Measurements from ENCODE around the gene IL1RAPL1.

Gene IL1RAPL1

DNA sequence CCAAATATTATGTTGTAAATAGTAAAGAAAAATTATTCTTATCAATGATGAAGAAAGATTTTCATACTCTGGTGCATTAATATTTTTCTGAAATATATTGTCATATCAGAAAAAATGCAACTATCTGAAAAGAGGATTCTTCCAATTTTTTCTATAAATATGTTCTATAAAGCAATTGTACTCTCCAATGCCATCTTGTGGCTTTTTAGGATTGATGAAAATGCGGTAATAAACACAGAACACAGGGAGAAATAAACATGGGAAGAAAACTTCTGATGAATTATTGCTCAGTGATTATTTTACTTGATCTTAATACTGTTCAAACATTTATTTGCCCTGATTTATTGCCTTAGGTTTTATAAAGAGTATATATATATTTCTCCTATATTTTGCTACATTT lies 215.4 kb downstream of the IL1RAPL1 start:
- DNase-seq: no peak

DNA sequence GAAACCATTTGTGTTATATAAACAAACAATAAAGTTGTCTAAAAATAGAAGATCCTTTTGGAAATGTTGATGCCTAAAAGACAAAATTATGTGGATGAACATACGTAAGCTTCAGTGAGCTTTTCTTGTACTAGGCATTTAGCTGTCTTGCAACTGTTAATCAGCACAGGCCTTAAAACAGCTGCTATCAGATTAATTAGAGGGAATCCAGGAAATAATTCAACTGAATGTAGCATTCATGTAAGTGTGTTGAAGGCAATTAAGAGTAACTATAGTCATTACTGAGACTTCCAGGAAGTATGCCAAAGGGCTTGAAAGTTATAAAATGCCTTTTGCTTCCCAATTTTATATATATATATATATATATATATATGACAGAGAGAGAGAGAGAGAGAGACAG lies 248.7 kb downstream of the IL1RAPL1 start:
- no peak for DNase-seq

DNA sequence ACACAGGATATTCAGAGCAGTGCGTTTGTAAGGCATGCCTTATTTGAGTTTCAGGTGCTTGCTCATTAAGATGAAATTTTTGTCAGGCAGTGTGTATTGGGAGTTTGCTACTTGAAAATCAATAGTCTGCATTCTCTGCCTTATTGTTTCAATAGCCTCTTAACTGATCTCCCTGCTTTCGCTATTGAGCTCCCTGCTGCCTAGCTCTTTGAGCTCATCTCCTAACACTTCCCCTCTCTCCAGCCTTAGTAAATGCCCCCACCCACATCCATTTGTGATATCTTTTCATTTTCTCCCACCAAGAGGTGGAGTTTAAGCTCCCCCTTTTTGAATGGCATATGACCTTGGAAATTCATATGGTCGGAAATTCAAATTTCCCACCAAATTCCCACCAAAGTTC lies 256.6 kb downstream of the IL1RAPL1 start:
- DNase-seq: no peak

DNA sequence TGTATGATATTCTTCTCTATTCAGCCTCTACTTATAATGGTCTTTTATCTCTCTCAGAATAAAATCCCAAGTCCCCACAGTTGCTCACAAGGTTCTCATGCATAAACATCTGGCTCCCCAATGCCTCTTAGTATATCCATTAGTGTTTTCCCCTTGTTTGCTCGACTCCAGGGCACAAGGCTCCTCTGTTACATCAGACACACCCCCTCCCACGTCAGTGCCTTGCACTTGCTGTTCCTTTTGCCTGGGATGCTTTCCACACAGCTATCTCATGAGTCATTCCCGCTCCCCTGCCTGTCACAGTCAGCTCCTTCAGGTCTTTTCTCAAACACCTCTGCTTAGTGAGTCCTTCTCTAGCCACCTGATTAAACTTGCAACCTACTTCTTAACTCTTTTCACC lies 260.2 kb downstream of the IL1RAPL1 start:
- no peak for DNase-seq

DNA sequence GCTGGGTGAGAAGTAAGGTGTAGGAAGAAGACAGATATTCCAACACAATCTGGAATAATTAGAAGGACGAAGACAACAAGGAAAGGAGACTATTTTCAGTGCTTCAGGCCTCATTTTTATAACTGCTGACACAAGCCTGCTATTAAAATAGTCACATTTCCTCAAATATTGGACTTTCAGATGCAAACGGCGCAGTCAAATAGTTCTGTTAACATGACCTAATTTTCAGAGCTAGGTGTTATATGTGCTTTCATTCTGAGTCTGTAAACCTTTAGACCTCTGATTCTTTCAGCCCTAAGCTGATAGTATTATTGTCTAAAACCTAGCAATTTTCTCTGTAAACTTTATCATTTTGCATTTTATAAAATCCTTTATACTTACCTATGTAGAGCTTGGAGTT lies 261.5 kb downstream of the IL1RAPL1 start:
- DNase-seq: no peak

DNA sequence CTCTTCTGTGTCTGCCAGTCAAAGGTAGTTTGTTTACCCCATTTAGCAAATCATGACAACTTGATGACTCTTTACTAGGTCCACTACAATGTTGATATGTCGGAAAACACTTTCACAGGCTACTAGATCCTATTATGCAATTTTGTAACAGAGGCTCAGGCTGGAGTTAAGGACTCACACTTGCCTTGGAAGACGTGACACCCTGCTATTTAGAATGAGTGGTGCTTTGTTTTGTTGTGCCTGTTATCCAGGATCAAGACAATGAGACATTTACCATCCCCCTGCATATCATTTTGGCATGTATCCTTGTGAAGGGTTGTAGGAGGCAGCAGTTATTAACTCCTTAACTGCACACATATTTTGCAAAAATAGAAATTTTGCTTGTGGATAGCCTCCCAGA lies 263.7 kb downstream of the IL1RAPL1 start:
- no peak for DNase-seq

DNA sequence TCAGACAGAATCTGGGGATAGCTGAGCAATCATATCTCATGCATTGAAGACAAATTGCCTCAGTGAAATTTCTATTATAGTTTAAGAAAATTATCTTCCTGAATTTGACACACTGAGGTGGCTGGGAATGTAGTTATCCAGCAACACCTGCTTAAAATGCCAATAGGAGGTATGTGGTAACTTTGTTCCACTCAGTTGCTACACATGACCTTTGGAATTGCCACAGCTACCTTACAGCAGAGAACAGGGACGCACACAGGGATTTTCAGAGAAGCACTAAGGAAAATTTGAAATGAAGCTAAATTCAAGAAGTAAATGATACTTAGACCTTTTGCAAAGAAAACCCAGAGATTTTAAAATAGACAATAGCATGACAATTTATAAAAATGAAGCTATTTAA lies 264.6 kb downstream of the IL1RAPL1 start:
- DNase-seq: no peak

DNA sequence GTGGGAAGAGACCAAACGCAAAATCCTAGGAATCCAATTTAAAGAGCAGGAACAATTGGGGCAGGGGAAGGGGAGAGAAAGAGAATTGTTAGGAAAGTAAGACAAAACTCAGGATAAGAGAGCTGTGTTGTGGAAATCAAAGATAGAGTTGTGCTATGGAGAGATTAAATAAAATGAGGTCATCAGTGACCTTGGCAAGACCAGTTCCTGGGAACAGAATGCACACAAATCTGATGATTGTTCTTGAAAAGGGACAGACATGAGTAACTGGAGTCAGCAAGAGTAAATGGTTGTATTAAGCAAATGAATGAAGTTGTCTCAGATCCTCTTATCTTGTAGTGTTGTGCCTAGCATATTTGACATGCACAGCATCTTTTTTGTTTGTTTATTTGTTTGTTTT lies 267.4 kb downstream of the IL1RAPL1 start:
- no peak for DNase-seq

DNA sequence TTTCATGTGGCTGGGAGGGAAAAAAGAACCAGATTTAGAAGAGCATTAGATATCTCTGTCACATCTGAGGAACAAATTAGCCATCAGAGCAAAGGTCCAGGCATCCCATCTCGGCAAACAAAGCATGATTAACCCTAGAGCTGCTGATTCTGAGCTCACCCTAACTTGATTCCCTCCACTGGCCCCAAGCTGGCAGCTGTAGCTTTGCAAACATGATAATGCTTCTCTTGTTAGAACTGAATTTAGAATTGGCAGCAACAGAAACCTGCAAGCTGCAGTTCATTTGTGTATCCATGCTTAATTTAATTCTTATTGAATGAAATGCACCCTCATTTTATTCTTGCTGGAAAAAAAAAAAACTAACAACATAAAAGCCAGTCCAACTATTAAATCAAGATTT lies 289.2 kb downstream of the IL1RAPL1 start:
- DNase-seq: no peak

DNA sequence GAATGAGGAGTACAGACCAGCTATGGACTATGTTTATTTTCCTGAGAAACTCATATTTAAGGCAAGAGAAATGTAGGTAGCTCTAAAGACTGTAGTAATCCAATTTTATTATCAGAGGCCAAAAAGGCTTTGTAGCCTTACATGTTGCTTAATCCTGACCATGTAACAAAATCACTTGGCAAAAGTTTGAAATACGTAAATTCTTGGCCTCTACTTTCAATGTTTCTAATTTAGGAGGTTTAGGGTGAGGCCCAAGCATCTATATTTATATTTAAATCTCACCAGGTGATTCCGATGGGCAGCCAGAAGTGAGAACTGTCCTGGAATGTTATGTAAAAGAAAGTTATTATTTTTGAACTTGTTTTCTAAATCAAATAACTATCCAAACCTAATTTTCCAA lies 289.7 kb downstream of the IL1RAPL1 start:
- no peak for DNase-seq

DNA sequence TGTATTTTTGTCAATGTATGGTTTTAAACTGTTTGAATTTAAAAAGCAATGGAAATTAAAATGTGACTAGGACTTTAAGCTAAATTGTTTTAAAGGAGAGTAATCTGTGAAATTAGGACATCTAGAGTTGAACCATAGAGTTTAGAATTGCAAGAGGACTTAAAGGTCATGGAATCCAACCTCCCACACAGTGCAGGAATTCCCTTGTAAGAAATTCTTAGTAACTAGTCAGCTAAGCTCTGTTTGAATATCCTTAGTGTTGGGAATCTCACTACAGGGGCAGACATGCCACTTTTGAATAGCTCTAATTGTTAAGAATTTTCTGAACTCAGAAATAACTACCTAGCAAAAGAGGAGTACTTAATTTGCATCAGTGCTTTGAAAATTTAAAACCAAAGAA lies 292.9 kb downstream of the IL1RAPL1 start:
- DNase-seq: no peak

DNA sequence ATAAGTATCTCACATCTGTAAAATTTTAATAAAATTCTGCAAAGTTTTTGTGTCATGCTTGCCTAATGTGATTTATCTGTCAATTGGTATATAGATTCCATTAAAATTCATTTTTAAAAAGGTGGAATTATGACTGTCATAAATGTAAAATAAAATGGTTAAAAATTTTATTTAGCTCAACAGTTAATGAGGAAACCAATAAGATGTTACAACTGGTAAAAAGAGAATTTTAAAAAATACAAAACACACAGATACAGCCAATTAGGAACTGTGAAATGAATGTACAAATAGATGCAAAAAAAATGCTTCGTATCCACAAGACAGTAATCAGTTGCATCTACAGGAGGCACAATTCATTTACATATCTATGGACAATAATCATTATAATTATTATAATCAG lies 297.6 kb downstream of the IL1RAPL1 start:
- DNase-seq: no peak

DNA sequence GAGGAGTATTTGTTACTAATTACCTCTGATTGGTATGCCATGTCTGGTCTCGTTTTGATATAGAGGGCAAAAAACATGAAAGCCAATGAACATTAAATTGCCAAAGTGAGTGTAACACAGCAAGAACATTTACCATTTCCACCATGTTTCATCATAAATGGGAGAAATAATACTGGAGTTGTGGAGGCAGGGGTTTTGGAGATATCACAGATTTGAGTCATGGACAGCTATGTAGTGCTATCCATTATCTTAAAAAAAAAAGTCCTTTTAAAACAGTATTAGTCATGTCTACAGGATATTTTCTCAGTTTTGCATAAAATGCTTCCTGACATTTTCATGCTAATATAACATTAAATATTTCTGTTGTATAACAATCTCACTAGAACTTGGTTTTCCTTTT lies 301.2 kb downstream of the IL1RAPL1 start:
- no peak for DNase-seq

DNA sequence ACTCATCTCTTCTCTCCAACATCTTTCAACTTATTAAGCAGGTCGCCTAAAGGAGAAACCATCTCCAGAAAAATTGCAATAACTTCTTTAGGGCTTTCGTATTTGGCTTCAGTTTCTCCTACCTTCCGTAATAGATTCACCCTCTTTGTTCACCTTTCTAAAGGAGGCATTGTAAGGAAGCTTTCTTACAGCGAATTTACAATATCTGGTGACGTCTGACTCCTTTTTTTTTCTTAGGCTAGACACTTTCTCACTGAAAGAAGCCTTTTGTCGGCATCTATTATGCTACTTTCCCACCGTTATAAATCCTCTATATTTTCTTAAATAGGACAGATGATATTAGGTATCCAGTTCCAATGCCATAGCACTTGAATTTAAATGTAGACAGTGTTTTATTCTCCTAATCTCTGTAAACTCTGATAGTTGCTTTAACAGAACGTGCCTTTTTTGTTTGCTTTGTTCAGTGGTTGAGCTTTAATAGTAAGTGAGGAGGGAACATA lies 302.4 kb downstream of the IL1RAPL1 start:
- no peak for DNase-seq

DNA sequence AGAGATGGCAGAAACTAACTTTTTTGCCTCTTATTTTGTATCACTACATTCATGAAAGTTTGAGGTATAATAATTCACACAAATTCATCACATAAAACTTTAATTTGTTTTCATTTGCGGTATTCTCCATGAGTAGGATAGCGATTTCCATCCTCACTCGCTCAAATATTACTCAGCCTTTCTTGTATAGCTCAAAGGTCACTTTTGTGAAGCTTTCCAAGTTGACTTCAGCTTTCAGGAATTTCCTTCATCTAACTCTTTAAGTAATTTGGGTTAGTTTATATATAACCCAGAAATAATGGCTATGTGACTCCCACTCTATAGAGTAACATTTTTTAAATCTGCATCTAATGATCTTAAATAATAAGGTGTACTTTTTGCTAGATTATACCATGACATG lies 314.4 kb downstream of the IL1RAPL1 start:
- no peak for DNase-seq

DNA sequence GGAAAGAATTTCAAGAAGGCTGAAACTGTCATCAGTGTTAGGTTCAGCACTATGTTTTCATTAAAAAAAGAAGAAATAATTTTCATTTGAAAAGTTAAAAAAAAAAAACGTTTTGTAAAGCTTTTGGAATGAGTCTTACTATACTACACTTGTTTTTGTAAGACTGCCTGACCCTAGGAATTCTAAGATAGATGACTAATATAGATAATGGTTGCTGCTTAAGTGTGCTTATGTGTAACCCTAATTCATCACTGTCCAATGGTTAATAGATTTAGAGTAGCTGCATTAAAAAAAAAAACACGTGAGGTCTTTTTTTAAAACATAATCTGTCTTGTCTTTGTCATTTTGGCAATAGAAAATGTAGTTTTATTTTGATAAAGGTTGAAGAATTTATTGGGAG lies 323.2 kb downstream of the IL1RAPL1 start:
- DNase-seq: no peak

DNA sequence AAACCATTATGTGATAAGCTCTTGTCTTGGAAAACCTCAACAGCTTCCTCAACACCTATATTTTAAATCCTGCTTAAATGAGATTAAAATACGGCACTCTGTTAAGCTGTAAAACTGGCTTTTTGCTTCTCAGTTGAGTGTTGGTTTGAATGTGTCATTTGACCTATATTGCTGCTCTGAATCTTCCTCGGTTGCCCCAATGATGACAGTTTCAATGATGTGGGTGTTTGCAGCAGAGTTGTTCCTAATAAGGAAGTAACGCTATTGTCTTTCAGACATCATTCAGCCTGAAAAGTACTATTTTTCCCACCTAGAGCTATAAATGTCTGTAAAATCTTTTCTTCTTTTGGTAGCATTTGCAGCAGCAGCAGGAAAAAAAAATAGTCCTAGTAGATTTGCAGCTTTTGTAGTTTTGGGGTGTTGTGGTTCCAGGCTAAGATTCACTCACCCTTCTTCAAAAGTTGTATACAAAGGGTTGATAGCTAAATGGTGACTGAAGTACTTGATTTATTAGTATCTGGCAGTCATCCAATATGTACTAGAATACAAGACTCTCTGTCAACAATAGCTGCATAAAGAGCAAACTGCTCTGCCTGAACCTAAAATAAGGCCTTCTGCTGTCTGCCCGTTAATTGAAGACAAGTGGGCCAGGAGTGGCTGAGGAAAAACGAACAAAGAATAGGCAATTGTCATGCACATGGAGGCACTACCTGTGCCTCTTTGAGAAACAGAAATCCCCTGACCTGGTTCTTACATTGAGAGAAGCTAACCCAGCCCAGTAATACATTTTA lies 333.1 kb downstream of the IL1RAPL1 start:
- DNase-seq: peak; percentile 96

DNA sequence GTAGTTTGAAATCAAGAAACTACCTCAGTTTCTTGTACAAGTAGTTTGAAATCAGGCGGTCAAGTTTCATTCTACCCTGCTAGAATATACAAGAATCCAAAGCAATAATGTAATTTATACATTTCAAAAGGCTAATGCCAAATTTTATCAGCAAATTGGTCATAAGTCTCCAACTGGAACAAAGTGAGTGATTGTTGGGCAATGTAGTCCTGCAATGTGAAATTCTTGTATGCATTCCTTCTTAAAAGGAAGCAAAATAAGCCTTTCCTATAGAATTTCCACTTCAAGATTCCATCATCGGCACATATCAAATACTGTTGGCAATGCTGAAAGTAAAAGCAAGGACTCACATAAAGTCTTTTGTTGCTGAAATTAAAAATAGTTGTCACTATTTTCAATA lies 334.9 kb downstream of the IL1RAPL1 start:
- DNase-seq: no peak

DNA sequence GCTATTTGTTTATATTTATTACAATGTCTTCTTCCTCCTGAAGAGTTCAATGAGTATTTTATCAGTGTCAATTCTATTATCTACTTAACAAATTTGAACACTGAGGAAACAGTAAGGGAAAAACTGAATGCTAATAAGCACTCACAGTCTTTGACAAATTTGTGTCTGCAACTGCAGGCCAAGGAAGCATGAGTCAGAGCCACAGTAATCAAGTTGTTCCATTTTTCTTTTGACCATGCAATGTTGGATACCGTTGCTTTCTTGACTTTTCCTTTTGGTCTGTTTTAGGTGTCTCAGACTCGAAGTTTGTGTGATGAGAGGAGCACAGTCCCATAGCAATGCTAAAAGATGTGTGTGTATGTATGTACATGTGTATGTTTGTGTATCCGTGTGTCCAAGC lies 359.6 kb downstream of the IL1RAPL1 start:
- DNase-seq: no peak

DNA sequence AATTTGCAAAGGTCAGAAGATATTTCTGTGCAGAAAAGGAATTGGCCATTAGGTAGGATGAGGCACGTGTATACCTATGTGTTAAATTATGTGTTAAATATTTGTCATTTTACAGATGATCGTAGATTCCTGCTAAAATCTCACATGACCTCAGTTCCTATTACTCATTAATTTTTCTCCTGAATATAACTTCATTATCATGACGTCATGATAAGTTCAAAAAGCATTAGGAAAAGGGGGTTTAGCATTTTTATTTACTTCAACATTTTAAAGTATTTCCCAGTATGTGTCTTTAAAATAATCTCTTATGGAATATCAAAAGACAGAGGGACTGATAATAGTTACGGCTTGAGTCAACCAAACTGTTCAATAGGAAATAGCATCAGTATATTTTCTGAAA lies 372.8 kb downstream of the IL1RAPL1 start:
- no peak for DNase-seq

DNA sequence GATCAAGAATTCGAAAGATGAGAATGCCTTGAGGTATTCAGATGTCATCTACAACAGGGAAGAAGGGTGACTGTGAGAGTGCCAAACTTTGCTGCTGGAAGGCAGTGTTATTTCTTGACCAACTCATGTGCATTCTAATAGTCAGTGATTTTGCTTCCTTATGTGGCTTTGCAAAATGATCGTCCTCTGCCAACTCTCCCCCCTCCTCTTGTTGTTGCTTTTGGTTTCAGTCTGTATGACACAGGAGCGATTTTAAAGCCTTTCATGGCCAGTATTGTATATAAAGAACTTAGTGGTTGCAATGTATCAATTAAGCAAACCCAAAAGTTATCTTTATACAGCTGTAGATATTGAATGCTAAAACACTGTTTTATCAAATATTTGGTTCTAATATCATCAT lies 379.1 kb downstream of the IL1RAPL1 start:
- DNase-seq: no peak

DNA sequence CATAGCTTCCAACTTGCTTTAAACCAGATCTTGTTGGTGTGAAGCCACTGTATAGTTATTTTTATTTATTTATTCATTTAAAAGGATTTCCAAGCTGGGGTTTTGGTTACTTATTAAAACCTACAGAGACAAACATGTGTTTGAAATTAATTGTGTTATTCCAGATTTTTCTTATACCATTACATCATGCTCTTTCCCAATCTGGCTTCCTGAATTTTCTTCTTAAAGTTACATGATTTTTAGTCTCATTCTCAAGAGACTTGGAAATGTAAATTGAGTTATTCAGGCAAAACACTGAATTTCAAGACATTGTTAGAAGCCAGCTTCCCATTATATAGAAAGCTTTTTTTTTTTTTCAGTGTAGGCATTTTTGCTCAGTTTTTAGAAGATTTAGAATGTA lies 381.9 kb downstream of the IL1RAPL1 start:
- no peak for DNase-seq

DNA sequence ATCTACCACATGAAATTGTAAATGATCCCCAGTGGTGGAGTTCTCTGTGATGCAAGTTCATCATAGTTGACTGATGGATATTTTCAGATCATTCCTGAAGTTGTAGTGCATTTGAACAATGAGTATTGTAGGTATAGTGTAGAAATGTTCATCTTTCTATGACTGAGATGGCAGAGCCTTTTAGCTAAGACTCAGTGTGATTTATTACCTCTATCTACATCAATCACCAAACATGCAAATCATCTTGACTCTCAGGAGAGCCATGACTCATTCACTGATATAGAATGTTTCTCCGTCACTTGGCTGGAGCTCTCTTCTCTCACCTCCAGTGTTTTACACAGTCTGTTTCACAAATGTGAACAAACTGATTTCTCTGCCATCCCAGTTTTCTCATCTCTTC lies 392.6 kb downstream of the IL1RAPL1 start:
- no peak for DNase-seq

DNA sequence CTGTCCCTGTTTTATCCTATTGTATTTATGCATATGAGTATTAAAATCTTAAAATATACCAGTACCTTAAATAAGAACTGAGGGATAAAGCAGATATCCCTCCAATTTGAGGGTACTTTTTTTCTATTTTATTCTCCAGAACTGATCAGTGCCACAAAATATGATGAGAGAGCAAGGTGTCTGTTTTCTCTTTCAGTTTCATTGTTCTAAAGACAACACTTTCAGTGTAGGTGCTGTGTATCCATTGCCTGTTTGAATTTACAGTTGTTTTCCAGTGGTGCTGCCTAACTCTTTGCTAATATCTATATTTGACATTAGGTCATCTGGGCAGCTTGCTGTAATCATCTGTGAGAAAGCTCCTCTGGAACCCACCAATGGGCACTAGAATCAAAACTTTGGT lies 394.7 kb downstream of the IL1RAPL1 start:
- no peak for DNase-seq

DNA sequence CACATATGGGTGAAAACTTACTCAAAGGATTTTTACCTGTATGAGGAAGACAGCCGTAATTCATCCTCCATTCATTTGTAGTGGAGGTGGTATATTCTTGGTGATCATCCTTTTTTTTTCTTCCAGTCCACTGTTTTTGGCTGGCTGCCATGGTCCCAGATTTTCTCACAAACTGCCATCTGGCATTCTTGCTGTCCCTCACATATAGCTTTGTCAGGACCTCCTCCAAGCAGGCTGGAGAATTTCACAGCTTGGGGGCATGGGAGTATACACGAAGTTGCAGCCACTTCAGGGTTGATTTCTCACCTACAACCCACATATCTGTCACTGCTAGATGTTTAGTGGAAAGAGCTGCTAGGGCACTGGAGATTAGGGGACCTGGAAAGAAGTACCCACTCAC lies 401.0 kb downstream of the IL1RAPL1 start:
- no peak for DNase-seq
